CD4-positive, alpha-beta memory T cell (primary cell): Measurements from ENCODE around the gene DARS1. TPM values are rescaled to one million over a fixed set of nuclear protein-coding genes. Genes with fewer than 3 reads are reported as not detected.
A peak's percentile ranks its signal among the peaks of the same experiment; 100 is the strongest.

ENCODE experiments used
- CTCF ChIA-PET: fragments of 350-600 bp; sonication (Branson Sonifier 250); formaldehyde crosslinking; loops from one replicate; lab custom pipeline; 2021; ENCODE audit warnings: inconsistent platforms; ENCODE audit not compliant: partially characterized antibody; lab: Charles Lee
- POLR2A ChIA-PET: fragments of 350-600 bp; sonication (Branson Sonifier 250); formaldehyde crosslinking; loops from one replicate; lab custom pipeline; 2021; ENCODE audit not compliant: partially characterized antibody; lab: Charles Lee
- DNase-seq, 5 donors: peaks; one replicate each; pipeline versions ENCODE4 v3.0.0 to v3.0.0-alpha.2; 2020 to 2022; ENCODE audit warnings: mixed read lengths in 1 of 5
- H3K27ac ChIP-seq: one replicate; pipeline ENCODE4 v1.7.0; 2013; ENCODE audit warnings: low read depth, low read length
- H3K27me3 ChIP-seq: 2 replicates; pipeline ENCODE4 v1.7.0; 2013; ENCODE audit warnings: mild to moderate bottlenecking, low read length, moderate library complexity; ENCODE audit not compliant: insufficient read depth
- H3K36me3 ChIP-seq: 2 replicates; pipeline ENCODE4 v1.7.0; 2013; ENCODE audit warnings: mild to moderate bottlenecking, low read length, moderate library complexity; ENCODE audit not compliant: insufficient read depth
- H3K4me1 ChIP-seq: 2 replicates; pipeline ENCODE4 v1.7.0; 2013; ENCODE audit warnings: mild to moderate bottlenecking, low read length, moderate library complexity; ENCODE audit not compliant: insufficient read depth
- H3K4me3 ChIP-seq, 2 donors: one replicate each; pipeline ENCODE4 v1.7.0; 2013; ENCODE audit warnings: low read length in 2 of 2, mild to moderate bottlenecking in 1 of 2
- H3K9me3 ChIP-seq, 2 donors: one replicate each; pipeline ENCODE4 v1.7.0; 2013; ENCODE audit warnings: low read length in 2 of 2, control low read depth in 1 of 2; ENCODE audit not compliant: control insufficient read depth in 1 of 2
- H3K27ac Mint-ChIP-seq, 7 donors: one replicate each; pipeline ENCODE4 v1.8.0; 2020 to 2021; ENCODE audit warnings: mixed read lengths in 7 of 7, mild to moderate bottlenecking in 6 of 7, inconsistent platforms in 3 of 7, moderate library complexity in 3 of 7
- H3K27me3 Mint-ChIP-seq, 2 donors: one replicate each; pipeline ENCODE4 v1.8.0; 2020 to 2021; ENCODE audit warnings: mixed read lengths in 2 of 2
- H3K36me3 Mint-ChIP-seq, 2 donors: one replicate each; pipeline ENCODE4 v1.8.0; 2020 to 2021; ENCODE audit warnings: mixed read lengths in 2 of 2, inconsistent platforms in 1 of 2, mild to moderate bottlenecking in 1 of 2
- H3K4me1 Mint-ChIP-seq, 4 donors: one replicate each; pipeline ENCODE4 v1.8.0; 2020 to 2021; ENCODE audit warnings: mixed read lengths in 4 of 4, mild to moderate bottlenecking in 1 of 4
- H3K4me3 Mint-ChIP-seq, 8 donors: one replicate each; pipeline ENCODE4 v1.8.0; 2020 to 2021; ENCODE audit warnings: mixed read lengths in 8 of 8, mild to moderate bottlenecking in 7 of 8, moderate library complexity in 6 of 8, inconsistent platforms in 3 of 8
- H3K9me3 Mint-ChIP-seq, 8 donors: one replicate each; pipeline ENCODE4 v1.8.0; 2020 to 2021; ENCODE audit warnings: mixed read lengths in 8 of 8, mild to moderate bottlenecking in 5 of 8, inconsistent platforms in 3 of 8, moderate library complexity in 1 of 8
- intact Hi-C: fragments of 100-400 bp; cut with micrococcal nuclease; formaldehyde crosslinking; loops from one replicate; pipeline ENCODE4 v1.15.1; 2023
- polyA plus RNA-seq, 2 donors: library from polyadenylated mRNA; unstranded; fragments of 300-500 nt; fragmentation: Illumina TruSeq; gene quantifications; one replicate each; pipeline ENCODE4 v1.2.3, GENCODE V29; 2021
- total RNA-seq, 2 experiments: library from RNA; stranded (reverse); gene quantifications; one replicate each; pipeline ENCODE4 v1.2.3, GENCODE V29; 2021

Gene DARS1
- total and polyA plus RNA-seq, 4 experiments from 2014 or later, result 84.9 to 230 (median 99.7) TPM

DNA sequence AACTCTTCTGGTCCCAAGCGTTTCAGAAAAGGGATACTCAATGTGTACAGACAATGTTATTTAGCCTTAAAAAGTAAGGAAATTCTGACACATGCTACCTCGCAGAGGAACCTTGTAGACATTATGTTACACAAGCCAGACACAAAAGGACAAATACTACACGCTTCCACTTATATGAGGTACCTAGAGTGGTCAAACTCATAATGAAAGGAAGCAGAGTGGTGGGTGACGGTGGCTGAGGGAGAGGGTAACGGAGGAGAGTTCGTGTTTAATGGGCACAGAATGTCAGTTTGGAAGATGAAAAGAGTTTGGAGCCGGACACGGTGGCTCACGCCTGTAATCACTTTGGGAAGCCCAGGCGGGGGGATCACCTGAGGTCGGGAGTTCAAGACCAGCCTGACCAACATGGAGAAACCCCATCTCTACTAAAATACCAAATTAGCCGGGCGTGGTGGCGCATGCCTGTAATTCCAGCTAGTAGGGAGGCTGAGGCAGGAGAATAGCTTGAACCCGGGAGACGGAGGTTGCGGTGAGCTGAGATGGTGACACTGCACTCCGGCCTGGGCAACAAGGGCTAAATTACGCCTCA is 110.6 kb downstream of the DARS1 start:
- Histone ChIP-seq H3K27me3 (no peaks in the 10 kb centered on the region), H3K27ac (no peak overlapping the region), H3K36me3 (peaks cover 13% of the 10 kb centered on the region), H3K4me3 (peak overlapping the region; percentile 82 to 84), H3K4me1 (peaks cover 31% of the 10 kb centered on the region), H3K9me3 (no peaks in the 10 kb centered on the region)
- intact Hi-C loops, result loop anchor here (5.0 kb wide), 1 partner anchor 107 kb away; no protein-coding TSS in a partner anchor
- Mint-ChIP-seq H3K4me1 (peaks cover 29 to 47% (median 38%) of the 10 kb centered on the region in 4 donors), H3K9me3 (no peaks in the 10 kb centered on the region), H3K36me3 (peaks cover 17 to 30% of the 10 kb centered on the region in 2 donors), H3K27ac (peak overlapping the region; percentile 82 to 97 (median 95)), H3K27me3 (peaks cover 0 to 1% of the 10 kb centered on the region in 2 donors), H3K4me3 (peak overlapping the region; percentile 81 to 96 (median 92))
- CTCF ChIA-PET, result no interaction called here
- no peak for DNase-seq
- POLR2A ChIA-PET, result interaction anchor here (0.6 to 1.9 kb wide), 15 partner anchors 8 to 957 kb away, joined by 3 to 11 read pairs (median 4); partner anchors contain the start of genes CCNT2, R3HDM1, RAB3GAP1 and UBXN4

DNA sequence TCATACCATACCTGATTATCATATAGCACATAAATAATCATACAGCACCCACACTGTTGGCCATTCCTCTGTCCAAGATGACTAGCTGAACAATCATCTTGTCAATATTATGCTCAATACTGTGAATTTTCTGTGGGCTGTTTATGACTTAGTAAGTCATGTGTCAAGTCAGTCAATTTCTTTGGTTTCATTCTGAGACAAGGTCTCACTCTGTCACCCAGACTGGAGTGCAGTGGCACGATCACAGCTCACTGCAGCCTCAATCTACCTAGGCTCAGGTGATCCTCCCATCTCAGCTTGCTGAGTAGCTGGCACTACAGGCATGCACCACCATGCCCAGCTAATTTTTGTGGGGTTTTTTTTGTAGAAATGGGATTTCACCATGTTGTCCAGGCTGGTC is 114.9 kb downstream of the DARS1 start:
- peaks cover 25% of the 10 kb centered on the region for H3K4me1 ChIP-seq
- Mint-ChIP-seq H3K27me3 (no peaks in the 10 kb centered on the region), H3K9me3 (no peaks in the 10 kb centered on the region), H3K36me3 (peaks cover 48 to 58% of the 10 kb centered on the region in 2 donors), H3K4me1 (peaks cover 24 to 37% (median 28%) of the 10 kb centered on the region in 4 donors), H3K27ac (no peak overlapping the region), H3K4me3 (no peak overlapping the region)
- DNase-seq, result no peak
- H3K36me3 ChIP-seq, result peaks cover 38% of the 10 kb centered on the region
- H3K27me3 ChIP-seq, result no peaks in the 10 kb centered on the region
- ChIA-PET POLR2A (no interaction called here), CTCF (interaction anchor here (1.1 to 2.5 kb wide), 2 partner anchors 8 to 73 kb away, joined by 3 to 7 read pairs; no protein-coding TSS in a partner anchor)
- no peak overlapping the region for H3K4me3 ChIP-seq
- intact Hi-C loops, result no loop called here
- H3K9me3 ChIP-seq, result no peaks in the 10 kb centered on the region
- no peak overlapping the region for H3K27ac ChIP-seq

- no peak overlapping the region for H3K4me3 ChIP-seq
- H3K36me3 ChIP-seq, result peaks cover 52% of the 10 kb centered on the region
- H3K4me3 Mint-ChIP-seq, result no peak overlapping the region
- no peak for DNase-seq
- no peaks in the 10 kb centered on the region for H3K27me3 ChIP-seq
- no peaks in the 10 kb centered on the region for H3K9me3 Mint-ChIP-seq
- POLR2A ChIA-PET, result no interaction called here
- peak overlapping the region in 1 of 7 donors; percentile 53 for H3K27ac Mint-ChIP-seq
- no peaks in the 10 kb centered on the region for H3K9me3 ChIP-seq
- peaks cover 56 to 68% of the 10 kb centered on the region in 2 donors for H3K36me3 Mint-ChIP-seq
- CTCF ChIA-PET, result interaction anchor here (1.2 kb wide), 1 partner anchor 521 kb away, joined by 3 read pairs; no protein-coding TSS in a partner anchor
- intact Hi-C loops, result no loop called here
- H3K27me3 Mint-ChIP-seq, result no peaks in the 10 kb centered on the region
- H3K27ac ChIP-seq, result no peak overlapping the region
- H3K4me1 ChIP-seq, result no peaks in the 10 kb centered on the region
- peaks cover 0 to 7% (median 3%) of the 10 kb centered on the region in 4 donors for H3K4me1 Mint-ChIP-seq
Measured at GRCh38 chr2:135863233-135863632, 122.2 kb downstream of the DARS1 start.

DNA sequence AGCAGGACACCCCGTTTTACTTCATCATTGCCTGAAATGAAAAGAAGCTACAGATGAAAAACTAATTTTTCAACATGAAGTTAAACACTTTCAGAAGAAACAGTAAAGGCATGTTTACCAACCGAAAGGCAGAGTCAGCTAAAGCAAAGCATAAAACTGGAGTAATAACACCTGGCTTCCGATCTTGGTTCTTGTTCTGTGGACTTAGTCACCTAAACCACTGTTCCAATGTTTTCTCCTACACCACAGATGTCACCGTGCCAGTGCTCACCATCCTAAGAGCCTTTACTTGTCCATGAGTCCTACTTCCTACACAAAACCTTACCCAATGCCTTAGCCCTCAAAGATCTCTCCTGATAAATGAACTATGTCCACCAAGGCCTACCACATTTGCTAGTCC is 122.7 kb downstream of the DARS1 start:
- Histone ChIP-seq H3K9me3 (no peaks in the 10 kb centered on the region), H3K4me1 (no peaks in the 10 kb centered on the region), H3K27me3 (no peaks in the 10 kb centered on the region), H3K4me3 (no peak overlapping the region), H3K36me3 (peaks cover 50% of the 10 kb centered on the region), H3K27ac (no peak overlapping the region)
- CTCF ChIA-PET, result interaction anchor here (1.1 to 1.2 kb wide), 2 partner anchors 8 to 522 kb away, joined by 3 read pairs; no protein-coding TSS in a partner anchor
- H3K27me3 Mint-ChIP-seq, result no peaks in the 10 kb centered on the region
- H3K4me1 Mint-ChIP-seq, result peaks cover 0 to 5% (median under 1%) of the 10 kb centered on the region in 4 donors
- no peak overlapping the region for H3K4me3 Mint-ChIP-seq
- H3K9me3 Mint-ChIP-seq, result no peaks in the 10 kb centered on the region
- peaks cover 54 to 70% of the 10 kb centered on the region in 2 donors for H3K36me3 Mint-ChIP-seq
- peak overlapping the region in 2 of 7 donors; percentile 5 to 14 for H3K27ac Mint-ChIP-seq
- POLR2A ChIA-PET, result no interaction called here
- no peak for DNase-seq
- intact Hi-C loops, result no loop called here

Other genes with a start within 250 kb of the DARS1 start
- gene UBXN4, start 243.8 kb downstream of the DARS1 start, total RNA-seq, result 100 to 1,000 TPM; 116 to 121 TPM
- gene UBXN4, start 243.8 kb downstream of the DARS1 start, polyA plus RNA-seq, result 100 to 1,000 TPM; 111 to 128 TPM
- under 1 TPM; 0.06 TPM for gene LCT, start 148.4 kb downstream of the DARS1 start, total RNA-seq
- not detected for gene LCT, start 148.4 kb downstream of the DARS1 start, polyA plus RNA-seq
- gene MCM6, start 109.2 kb downstream of the DARS1 start, total RNA-seq, result 10 to 100 TPM; 31.2 to 32.7 TPM
- gene MCM6, start 109.2 kb downstream of the DARS1 start, polyA plus RNA-seq, result 10 to 100 TPM; 16.1 to 19.0 TPM
- 100 to 1,000 TPM; 306 to 308 TPM for gene CXCR4, start 132.5 kb upstream of the DARS1 start, total RNA-seq
- 1,000 to 10,000 TPM in 1 of 2 donors, 100 to 1,000 TPM in 1; 368 to 1,556 TPM for gene CXCR4, start 132.5 kb upstream of the DARS1 start, polyA plus RNA-seq